Measurements from ENCODE around the gene JAK1.

The JAK1 gene

GRCh38 chr1:64940025-64940424 is 26.3 kb downstream of the JAK1 start:
- ChIA-PET CTCF (interaction anchor here (1.3 to 1.7 kb wide), 4 partner anchors 8 to 31 kb away, joined by 3 to 7 read pairs (median 4); no protein-coding TSS in a partner anchor), POLR2A (no interaction called here)
- no peak for DNase-seq (ENCODE audit: extremely low spot score)
- TF ChIP-seq, protein P1, sequence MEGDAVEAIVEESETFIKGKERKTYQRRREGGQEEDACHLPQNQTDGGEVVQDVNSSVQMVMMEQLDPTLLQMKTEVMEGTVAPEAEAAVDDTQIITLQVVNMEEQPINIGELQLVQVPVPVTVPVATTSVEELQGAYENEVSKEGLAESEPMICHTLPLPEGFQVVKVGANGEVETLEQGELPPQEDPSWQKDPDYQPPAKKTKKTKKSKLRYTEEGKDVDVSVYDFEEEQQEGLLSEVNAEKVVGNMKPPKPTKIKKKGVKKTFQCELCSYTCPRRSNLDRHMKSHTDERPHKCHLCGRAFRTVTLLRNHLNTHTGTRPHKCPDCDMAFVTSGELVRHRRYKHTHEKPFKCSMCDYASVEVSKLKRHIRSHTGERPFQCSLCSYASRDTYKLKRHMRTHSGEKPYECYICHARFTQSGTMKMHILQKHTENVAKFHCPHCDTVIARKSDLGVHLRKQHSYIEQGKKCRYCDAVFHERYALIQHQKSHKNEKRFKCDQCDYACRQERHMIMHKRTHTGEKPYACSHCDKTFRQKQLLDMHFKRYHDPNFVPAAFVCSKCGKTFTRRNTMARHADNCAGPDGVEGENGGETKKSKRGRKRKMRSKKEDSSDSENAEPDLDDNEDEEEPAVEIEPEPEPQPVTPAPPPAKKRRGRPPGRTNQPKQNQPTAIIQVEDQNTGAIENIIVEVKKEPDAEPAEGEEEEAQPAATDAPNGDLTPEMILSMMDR (IDR thresholded peaks at IDR 0.05; ENCODE audit: control extremely low read depth, extremely low read depth, low read depth, missing control alignments), result no peak

GRCh38 chr1:64938991-64939390 is 27.4 kb downstream of the JAK1 start:
- ChIA-PET POLR2A (no interaction called here), CTCF (interaction anchor here (1.0 to 1.5 kb wide), 4 partner anchors 8 to 30 kb away, joined by 3 to 6 read pairs (median 3); no protein-coding TSS in a partner anchor)
- DNase-seq (ENCODE audit: extremely low spot score), result no peak
- TF ChIP-seq, protein P1 (IDR thresholded peaks at IDR 0.05; ENCODE audit: control extremely low read depth, extremely low read depth, low read depth, missing control alignments), result no peak

DNA sequence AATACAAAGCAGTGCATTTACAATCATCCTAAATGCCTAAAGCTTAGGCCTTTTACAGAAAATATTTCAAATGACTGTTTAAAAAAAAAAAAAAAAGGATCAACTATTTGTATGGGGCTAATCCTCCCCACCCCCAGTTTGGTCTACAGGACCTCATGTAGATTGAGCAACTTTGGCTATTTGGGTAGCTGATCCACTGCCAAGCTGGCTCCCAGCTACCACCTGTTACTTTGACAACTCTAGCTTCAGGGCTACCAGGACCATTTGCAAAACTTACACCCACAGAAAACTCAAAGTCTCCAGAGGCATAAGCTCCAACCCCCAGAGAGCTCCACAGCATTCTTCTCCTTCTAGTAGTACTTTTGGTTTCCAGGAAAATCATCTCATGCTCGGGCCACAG is 29.4 kb downstream of the JAK1 start:
- ChIA-PET POLR2A (interaction anchor here (0.7 kb wide), 1 partner anchor 9 kb away, joined by 4 read pairs; no protein-coding TSS in a partner anchor), CTCF (interaction anchor here (0.7 to 1.0 kb wide), 2 partner anchors 15 kb away, joined by 3 to 4 read pairs; no protein-coding TSS in a partner anchor)
- TF ChIP-seq, protein P1 (IDR thresholded peaks at IDR 0.05; ENCODE audit: control extremely low read depth, extremely low read depth, low read depth, missing control alignments), result no peak
- DNase-seq (ENCODE audit: extremely low spot score), result no peak

DNA sequence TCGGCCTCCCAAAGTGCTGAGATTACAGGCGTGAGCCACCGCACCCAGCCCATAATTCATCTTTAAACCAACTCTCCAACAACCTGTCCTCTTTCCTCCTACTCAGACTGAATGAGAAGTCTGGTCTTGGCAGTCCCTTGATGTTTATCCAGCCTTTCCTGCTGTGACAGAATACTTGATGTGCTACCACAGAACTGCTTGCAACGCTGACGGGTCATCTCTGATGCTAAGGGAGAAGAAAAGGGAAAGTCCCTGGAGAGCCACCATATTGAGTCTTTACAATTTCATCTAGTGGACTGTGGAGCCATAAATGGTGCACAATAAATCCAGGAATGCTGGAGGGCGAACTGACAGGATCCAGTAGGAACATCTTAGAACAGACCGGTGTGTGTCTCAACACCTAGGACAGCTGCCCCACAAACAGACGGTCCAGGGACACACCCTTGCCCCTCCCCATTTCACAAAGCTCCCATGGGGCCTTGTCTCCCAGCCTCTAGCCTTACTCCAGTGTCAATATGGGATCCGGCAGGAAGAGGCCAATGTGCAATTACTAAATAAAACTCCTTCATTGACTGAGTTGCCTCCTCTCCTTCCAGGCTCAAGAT is 30.7 kb downstream of the JAK1 start:
- no peak for DNase-seq (ENCODE audit: extremely low spot score)
- ChIA-PET POLR2A (no interaction called here), CTCF (no interaction called here)
- TF ChIP-seq, protein P1 (IDR thresholded peaks at IDR 0.05; ENCODE audit: control extremely low read depth, extremely low read depth, low read depth, missing control alignments), result no peak

- ChIA-PET POLR2A (no interaction called here), CTCF (interaction anchor here (1.0 to 1.4 kb wide), 3 partner anchors 12 to 27 kb away, joined by 3 to 4 read pairs (median 3); no protein-coding TSS in a partner anchor)
- TF ChIP-seq, protein P1 (IDR thresholded peaks at IDR 0.05; ENCODE audit: control extremely low read depth, extremely low read depth, low read depth, missing control alignments), result no peak
- no peak for DNase-seq (ENCODE audit: extremely low spot score)
These were observed 31.5 kb downstream of the JAK1 start for GRCh38 chr1:64934878-64935275.

DNA sequence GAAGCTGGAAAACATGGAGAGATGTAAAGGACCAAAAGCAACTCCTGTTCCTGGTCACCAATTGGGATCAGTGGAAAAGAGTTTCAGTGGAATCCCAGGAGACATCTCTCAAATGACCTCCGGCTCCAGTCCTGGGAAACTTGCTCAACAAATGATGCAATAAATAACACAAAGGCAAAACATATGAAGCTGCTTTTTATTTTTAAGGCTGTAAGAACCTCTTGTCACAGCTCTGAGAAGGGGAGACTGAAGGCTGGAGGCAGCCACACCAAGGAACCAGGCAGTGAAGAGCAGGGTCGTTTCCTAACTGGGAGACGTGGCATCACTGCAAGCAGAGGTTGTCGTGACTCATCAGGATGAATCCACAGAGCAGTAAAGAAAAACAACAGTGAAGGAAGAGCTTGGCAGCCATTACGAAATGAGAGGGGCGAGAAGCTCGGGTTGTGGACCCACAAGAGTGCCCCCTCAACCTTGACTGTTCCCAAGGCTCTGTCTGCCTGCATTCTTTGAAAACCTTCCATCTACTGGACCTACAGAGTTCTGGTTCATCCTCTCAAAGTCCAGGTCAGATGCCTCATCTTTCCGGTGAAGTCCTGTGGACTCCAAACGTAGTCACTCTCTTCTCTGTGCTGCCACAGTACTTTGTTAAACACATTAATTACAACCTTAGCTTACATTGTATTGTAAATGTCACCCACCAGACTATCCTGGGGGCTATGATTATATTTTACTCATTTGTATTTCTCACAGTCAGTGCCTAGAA is 32.1 kb downstream of the JAK1 start:
- ChIA-PET POLR2A (no interaction called here), CTCF (interaction anchor here (0.8 to 2.2 kb wide), 7 partner anchors 11 to 69 kb away, joined by 3 to 8 read pairs (median 3); no protein-coding TSS in a partner anchor)
- TF ChIP-seq, protein P1 (IDR thresholded peaks at IDR 0.05; ENCODE audit: control extremely low read depth, extremely low read depth, low read depth, missing control alignments), result no peak
- DNase-seq (ENCODE audit: extremely low spot score), result no peak
